Testis (tissue), 3 donors: ENCODE measurements around the gene RPL35A. TPM values are rescaled to one million over a fixed set of nuclear protein-coding genes. Genes with fewer than 3 reads are reported as not detected.

ENCODE experiments used
- DNase-seq: peaks from one replicate; pipeline ENCODE4 v3.0.0-alpha.2; 2019
- H3K27ac ChIP-seq, 2 donors: fragments of 200-600 bp; sonication (generic); one replicate each; pipeline ENCODE4 v1.5.1; 2019
- H3K27me3 ChIP-seq: fragments of 200-600 bp; sonication (generic); one replicate; pipeline ENCODE4 v1.5.1; 2019
- H3K36me3 ChIP-seq: fragments of 200-600 bp; sonication (generic); one replicate; pipeline ENCODE4 v1.5.1; 2017; ENCODE audit warnings: low read depth; ENCODE audit errors: missing control alignments
- H3K4me1 ChIP-seq: fragments of 200-600 bp; sonication (generic); one replicate; pipeline ENCODE4 v1.5.1; 2019
- H3K4me3 ChIP-seq, 2 donors: fragments of 200-600 bp; sonication (generic); one replicate each; pipeline ENCODE4 v1.5.1; 2017 to 2019
- H3K9me3 ChIP-seq: fragments of 200-600 bp; sonication (generic); one replicate; pipeline ENCODE4 v1.5.1; 2017
- CTCF ChIP-seq, 3 experiments: fragments of 450-650 bp in 2 of 3; fragments of 200-600 bp in 1 of 3; sonication (generic) in 1 of 3; IDR thresholded peaks; one replicate each; pipeline ENCODE4 v1.5.1; 2016 to 2019; ENCODE audit warnings: antibody characterized with exemption in 3 of 3, mild to moderate bottlenecking in 2 of 3, moderate library complexity in 1 of 3
- POLR2A ChIP-seq: fragments of 450-650 bp; IDR thresholded peaks from one replicate; pipeline ENCODE4 v1.6.1; 2017; ENCODE audit warnings: antibody characterized with exemption, mild to moderate bottlenecking, moderate library complexity
- WGBS, 2 donors: methylation state at CpG; one replicate each; pipeline ENCODE4 v1.1.5; 2018; 5-methylcytosine and 5-hydroxymethylcytosine counted together
- intact Hi-C: fragments of 100-400 bp; cut with DNase I; formaldehyde crosslinking; loops from one replicate; pipeline ENCODE4 v1.15.1; 2023; ENCODE audit warnings: low total_unique reads
- polyA plus RNA-seq: library from polyadenylated mRNA; stranded (reverse); fragments of 350-450 nt; fragmentation: Illumina TruSeq; extraction: RNeasy Lipid Tissue Mini Kit (QIAGEN cat#74804); gene quantifications from one replicate; pipeline ENCODE4 v1.2.3, GENCODE V29; 2014; ENCODE audit warnings: low read depth, low replicate concordance; ENCODE audit not compliant: insufficient read depth
- total RNA-seq, 2 donors: library from RNA; depleted of rRNA; stranded (reverse); fragments of >200 nt; gene quantifications; one replicate each; pipeline ENCODE4 v1.2.3, GENCODE V29; 2016

The RPL35A gene
- total and polyA plus RNA-seq, 3 donors from 2014 or later, result 264 to 869 (median 446) TPM

- DNase-seq, result no peak
- TF ChIP-seq CTCF (IDR thresholded peaks at IDR 0.05), result no peak
- TF ChIP-seq POLR2A, result no peak
- H3K27me3 ChIP-seq, result no peaks in the 10 kb centered on the region
- WGBS, 2 donors, result 97 to 98% methylated on average over 8 of the region's 8 CpGs
- no peaks in the 10 kb centered on the region for H3K36me3 ChIP-seq
- intact Hi-C loops, result no loop called here
- H3K27ac ChIP-seq, result no peak overlapping the region
- no peaks in the 10 kb centered on the region for H3K9me3 ChIP-seq
- H3K4me1 ChIP-seq, result no peaks in the 10 kb centered on the region
- no peak overlapping the region for H3K4me3 ChIP-seq
Measured at GRCh38 chr3:197975311-197975710, 25.3 kb downstream of the RPL35A start.

- WGBS, 2 donors, result 91 to 100% methylated on average over 1 of the region's 1 CpG
- Histone ChIP-seq H3K9me3 (no peaks in the 10 kb centered on the region), H3K36me3 (no peaks in the 10 kb centered on the region), H3K4me1 (no peaks in the 10 kb centered on the region), H3K4me3 (no peak overlapping the region), H3K27me3 (no peaks in the 10 kb centered on the region), H3K27ac (no peak overlapping the region)
- no peak for TF ChIP-seq CTCF (IDR thresholded peaks at IDR 0.05)
- TF ChIP-seq POLR2A, result no peak
- DNase-seq, result no peak
- intact Hi-C loops, result no loop called here
Measured at GRCh38 chr3:197983076-197983475, 33.1 kb downstream of the RPL35A start.

- H3K36me3 ChIP-seq, result no peaks in the 10 kb centered on the region
- no peaks in the 10 kb centered on the region for H3K9me3 ChIP-seq
- no peaks in the 10 kb centered on the region for H3K27me3 ChIP-seq
- no peak overlapping the region for H3K4me3 ChIP-seq
- H3K27ac ChIP-seq, result no peak overlapping the region
- 53 to 58% methylated on average over 4 of the region's 4 CpGs for WGBS, 2 donors
- H3K4me1 ChIP-seq, result no peaks in the 10 kb centered on the region
- DNase-seq, result peak; percentile 23
- intact Hi-C loops, result no loop called here
- TF ChIP-seq POLR2A, result no peak
Measured at GRCh38 chr3:197989651-197990050, 39.7 kb downstream of the RPL35A start.

- DNase-seq, result no peak
- no peaks in the 10 kb centered on the region for H3K9me3 ChIP-seq
- H3K4me3 ChIP-seq, result no peak overlapping the region
- WGBS, 2 donors, result 94 to 96% methylated on average over 1 of the region's 1 CpG
- H3K27me3 ChIP-seq, result no peaks in the 10 kb centered on the region
- H3K4me1 ChIP-seq, result no peaks in the 10 kb centered on the region
- TF ChIP-seq CTCF (IDR thresholded peaks at IDR 0.05) (no peak), POLR2A (no peak)
- no peaks in the 10 kb centered on the region for H3K36me3 ChIP-seq
- H3K27ac ChIP-seq, result no peak overlapping the region
- intact Hi-C loops, result no loop called here
Measured at GRCh38 chr3:197994736-197995135, 44.7 kb downstream of the RPL35A start.

- H3K27me3 ChIP-seq, result no peaks in the 10 kb centered on the region
- no peaks in the 10 kb centered on the region for H3K9me3 ChIP-seq
- H3K36me3 ChIP-seq, result no peaks in the 10 kb centered on the region
- H3K27ac ChIP-seq, result no peak overlapping the region
- 94 to 99% methylated on average over 5 of the region's 5 CpGs for WGBS, 2 donors
- intact Hi-C loops, result no loop called here
- no peak for TF ChIP-seq POLR2A
- TF ChIP-seq CTCF (IDR thresholded peaks at IDR 0.05), result no peak
- no peaks in the 10 kb centered on the region for H3K4me1 ChIP-seq
- H3K4me3 ChIP-seq, result no peak overlapping the region
- DNase-seq, result no peak
Measured at GRCh38 chr3:197996855-197997254, 46.9 kb downstream of the RPL35A start.
